ENCODE results near the gene SMC5.

DNA sequence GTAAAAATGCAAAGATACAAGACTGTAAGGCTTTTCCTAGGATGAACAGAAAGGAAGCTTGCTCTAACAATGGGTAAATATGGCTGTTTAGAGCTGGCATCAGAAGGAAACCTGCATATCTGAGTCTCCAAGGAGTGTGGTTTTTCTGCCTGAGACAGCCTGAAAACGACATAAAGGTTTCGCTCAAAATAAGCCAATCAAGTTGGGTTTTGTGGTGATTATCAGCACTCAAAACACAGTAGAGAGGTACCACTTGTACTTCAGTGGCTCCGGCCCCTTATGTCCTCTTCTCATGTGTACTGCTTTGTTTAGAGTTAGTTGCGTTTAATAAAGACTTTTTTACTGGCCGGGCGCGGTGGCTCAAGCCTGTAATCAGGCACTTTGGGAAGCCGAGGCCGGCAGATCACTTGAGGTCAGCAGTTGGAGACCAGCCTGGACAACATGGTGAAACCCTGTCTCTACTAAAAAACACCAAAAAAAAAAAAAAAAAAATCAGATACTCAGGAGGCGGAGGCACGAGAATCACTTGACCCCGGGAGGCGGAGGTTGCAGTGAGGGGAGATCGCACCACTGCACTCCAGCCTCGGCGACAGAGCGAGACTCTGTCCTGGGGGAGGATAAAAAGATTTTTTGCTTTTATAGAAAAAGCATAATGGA lies 116.3 kb downstream of the SMC5 start:
- TF ChIP-seq POLR2A (IDR thresholded peaks at IDR 0.05) = no peak
- TF ChIP-seq, protein P1, sequence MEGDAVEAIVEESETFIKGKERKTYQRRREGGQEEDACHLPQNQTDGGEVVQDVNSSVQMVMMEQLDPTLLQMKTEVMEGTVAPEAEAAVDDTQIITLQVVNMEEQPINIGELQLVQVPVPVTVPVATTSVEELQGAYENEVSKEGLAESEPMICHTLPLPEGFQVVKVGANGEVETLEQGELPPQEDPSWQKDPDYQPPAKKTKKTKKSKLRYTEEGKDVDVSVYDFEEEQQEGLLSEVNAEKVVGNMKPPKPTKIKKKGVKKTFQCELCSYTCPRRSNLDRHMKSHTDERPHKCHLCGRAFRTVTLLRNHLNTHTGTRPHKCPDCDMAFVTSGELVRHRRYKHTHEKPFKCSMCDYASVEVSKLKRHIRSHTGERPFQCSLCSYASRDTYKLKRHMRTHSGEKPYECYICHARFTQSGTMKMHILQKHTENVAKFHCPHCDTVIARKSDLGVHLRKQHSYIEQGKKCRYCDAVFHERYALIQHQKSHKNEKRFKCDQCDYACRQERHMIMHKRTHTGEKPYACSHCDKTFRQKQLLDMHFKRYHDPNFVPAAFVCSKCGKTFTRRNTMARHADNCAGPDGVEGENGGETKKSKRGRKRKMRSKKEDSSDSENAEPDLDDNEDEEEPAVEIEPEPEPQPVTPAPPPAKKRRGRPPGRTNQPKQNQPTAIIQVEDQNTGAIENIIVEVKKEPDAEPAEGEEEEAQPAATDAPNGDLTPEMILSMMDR (IDR thresholded peaks at IDR 0.05) = no peak
- no peak for TF ChIP-seq EP300 (IDR thresholded peaks at IDR 0.05; ENCODE audit: low read depth)

All from transverse colon (tissue), 3 donors.